B cell (primary cell): ENCODE data around the gene MLLT3. TPM values are rescaled to one million over a fixed set of nuclear protein-coding genes. Genes with fewer than 3 reads are reported as not detected.

Experiments used
- ATAC-seq: fragments of 200-7000 bp; cut with Tn5 transposase; one replicate; pipeline ENCODE4 v1.10.0; 2021; ENCODE audit warnings: low read depth, mild to moderate bottlenecking, moderate number of reproducible peaks, moderate library complexity
- CTCF ChIA-PET: fragments of 350-600 bp; sonication (Branson Sonifier 250); formaldehyde crosslinking; loops from one replicate; lab custom pipeline; 2021; ENCODE audit warnings: antibody characterized with exemption, inconsistent platforms; lab: Charles Lee
- POLR2A ChIA-PET: fragments of 350-600 bp; sonication (Branson Sonifier 250); formaldehyde crosslinking; loops from one replicate; lab custom pipeline; 2021; ENCODE audit warnings: antibody characterized with exemption; lab: Charles Lee
- DNase-seq: peaks from one replicate; pipeline ENCODE4 v3.0.0; 2013
- H2AFZ ChIP-seq: 2 replicates; pipeline ENCODE4 v1.6.1; 2012; ENCODE audit warnings: mild to moderate bottlenecking, low read depth, low read length; ENCODE audit not compliant: insufficient read depth, poor library complexity, severe bottlenecking
- H3K27ac ChIP-seq, 2 donors: 1 replicate in 1 of 2; 2 replicates in 1 of 2; pipeline ENCODE4 v1.5.1; 2012 to 2013; ENCODE audit warnings: low read length in 2 of 2, mild to moderate bottlenecking in 2 of 2, moderate library complexity in 1 of 2
- H3K27me3 ChIP-seq, 4 experiments: fragments of 200-600 bp in 1 of 4; sonication (generic) in 1 of 4; replicated peaks in 1 of 4; 1 replicate in 2 of 4; 2 replicates in 2 of 4; pipeline versions ENCODE4 v1.6.1 to v1.7.0; 2013 to 2016; ENCODE audit warnings: low read length in 3 of 4, mild to moderate bottlenecking in 2 of 4, mixed read lengths in 1 of 4, moderate library complexity in 1 of 4; ENCODE audit not compliant: insufficient read depth in 4 of 4, control insufficient read depth in 3 of 4; ENCODE audit errors: control extremely low read depth in 1 of 4
- H3K36me3 ChIP-seq, 2 experiments: replicated peaks in 1 of 2; 1 replicate in 1 of 2; 2 replicates in 1 of 2; pipeline versions ENCODE4 v1.6.1 to v1.7.1; 2013; ENCODE audit warnings: low read length in 1 of 2; ENCODE audit not compliant: insufficient read depth in 2 of 2, control insufficient read depth in 1 of 2; ENCODE audit errors: control extremely low read depth in 1 of 2, extremely low read depth in 1 of 2
- H3K4me1 ChIP-seq, 2 donors: fragments of 200-600 bp in 1 of 2; sonication (generic) in 1 of 2; 1 replicate in 1 of 2; 2 replicates in 1 of 2; pipeline versions ENCODE4 v1.5.1 to v1.6.1; 2013 to 2017; ENCODE audit warnings: low read length in 2 of 2; ENCODE audit not compliant: control insufficient read depth in 2 of 2, insufficient read depth in 2 of 2
- H3K4me2 ChIP-seq: replicated peaks from 2 replicates; pipeline ENCODE3; 2012; ENCODE audit warnings: mild to moderate bottlenecking, low read depth, low read length; ENCODE audit not compliant: poor library complexity, severe bottlenecking
- H3K4me3 ChIP-seq, 5 experiments: fragments of 200-600 bp in 1 of 5; sonication (generic) in 1 of 5; 1 replicate in 3 of 5; 2 replicates in 2 of 5; pipeline versions ENCODE4 v1.5.1 to v1.7.0; 2011 to 2016; ENCODE audit warnings: low read length in 4 of 5, mild to moderate bottlenecking in 4 of 5, low read depth in 2 of 5, control low read depth in 1 of 5, moderate library complexity in 1 of 5; ENCODE audit not compliant: insufficient read depth in 1 of 5; ENCODE audit errors: control extremely low read depth in 1 of 5, extremely low read depth in 1 of 5
- H3K79me2 ChIP-seq: fragments of 200-600 bp; sonication (generic); one replicate; pipeline ENCODE4 v1.6.0; 2016; ENCODE audit warnings: low read length; ENCODE audit not compliant: control insufficient read depth, insufficient read depth
- H3K9ac ChIP-seq: fragments of 200-600 bp; sonication (generic); 2 replicates; pipeline ENCODE4 v1.6.1; 2017; ENCODE audit warnings: mild to moderate bottlenecking, low read length, moderate library complexity
- H3K9me3 ChIP-seq, 3 donors: one replicate each; pipeline versions ENCODE4 v1.6.1 to v1.7.1; 2013; ENCODE audit warnings: low read length in 2 of 3; ENCODE audit not compliant: control insufficient read depth in 2 of 3, insufficient read depth in 1 of 3; ENCODE audit errors: control extremely low read depth in 1 of 3
- H4K20me1 ChIP-seq: 2 replicates; pipeline ENCODE4 v1.6.0; 2012; ENCODE audit warnings: mild to moderate bottlenecking, low read length; ENCODE audit not compliant: insufficient read depth, control insufficient read depth, poor library complexity, severe bottlenecking
- H3K27ac Mint-ChIP-seq: one replicate; pipeline ENCODE4 v1.8.0; 2021; ENCODE audit warnings: mixed read lengths
- H3K27me3 Mint-ChIP-seq: one replicate; pipeline ENCODE4 v1.8.0; 2021; ENCODE audit warnings: mixed read lengths
- H3K4me1 Mint-ChIP-seq: one replicate; pipeline ENCODE4 v1.8.0; 2021; ENCODE audit warnings: mixed read lengths
- H3K4me3 Mint-ChIP-seq: one replicate; pipeline ENCODE4 v1.8.0; 2021; ENCODE audit warnings: mixed read lengths
- H3K9me3 Mint-ChIP-seq: one replicate; pipeline ENCODE4 v1.8.0; 2022; ENCODE audit warnings: mixed read lengths; ENCODE audit not compliant: insufficient read depth
- CTCF ChIP-seq: fragments of 200-600 bp; IDR thresholded peaks from one replicate; pipeline ENCODE4 v1.8.0; 2022; ENCODE audit warnings: antibody characterized with exemption, mild to moderate bottlenecking
- EZH2 ChIP-seq: IDR thresholded peaks from 2 replicates; pipeline ENCODE4 v1.6.1; 2012; ENCODE audit warnings: borderline replicate concordance, low read depth, mild to moderate bottlenecking, moderate library complexity, low read length; ENCODE audit not compliant: insufficient read depth, poor library complexity, severe bottlenecking
- WGBS: methylation state at CpG from one replicate; pipeline ENCODE4 v1.1.5; 2013; ENCODE audit warnings: missing lambda C conversion rate; ENCODE audit not compliant: insufficient coverage; 5-methylcytosine and 5-hydroxymethylcytosine counted together
- intact Hi-C: fragments of 100-400 bp; cut with micrococcal nuclease; formaldehyde crosslinking; loops from one replicate; pipeline ENCODE4 v1.10.0; 2022
- polyA plus RNA-seq: library from polyadenylated mRNA; depleted of rRNA; stranded (reverse); fragments of >200 nt; gene quantifications from 2 replicates; pipeline ENCODE4 v1.2.3, GENCODE V29; 2012
- total RNA-seq, 2 donors: library from RNA; stranded (reverse); fragments of 120-200 nt in 1 of 2; gene quantifications; 1 replicate in 1 of 2; 2 replicates in 1 of 2; pipeline versions ENCODE4 v1.2.3 to v1.2.4, GENCODE V29; 2013 to 2022

The MLLT3 gene
- total and polyA plus RNA-seq, 2 donors (not counting 1 experiment from before 2014, with no cell fraction given) = 3.4 to 3.6 TPM

- Histone ChIP-seq H4K20me1 (no peaks in the 10 kb centered on the region), H3K9me3 (no peaks in the 10 kb centered on the region), H3K4me2 (no peak overlapping the region), H3K4me3 (no peak overlapping the region), H3K79me2 (no peaks in the 10 kb centered on the region), H2AFZ (no peak overlapping the region), H3K36me3 (no peaks in the 10 kb centered on the region), H3K27ac (no peak overlapping the region), H3K9ac (no peak overlapping the region), H3K27me3 (no peaks in the 10 kb centered on the region), H3K4me1 (peaks cover 0 to under 1% of the 10 kb centered on the region in 2 donors)
- 73% methylated on average over 2 of the region's 3 CpGs for WGBS
- no peaks in the 10 kb centered on the region for H3K27me3 Mint-ChIP-seq
- intact Hi-C loops = no loop called here
- no peak overlapping the region for H3K4me3 Mint-ChIP-seq
- ATAC-seq (no peak), DNase-seq (no peak)
- ChIA-PET CTCF (no interaction called here), POLR2A (no interaction called here)
- no peaks in the 10 kb centered on the region for H3K4me1 Mint-ChIP-seq
- no peak overlapping the region for H3K27ac Mint-ChIP-seq
- TF ChIP-seq EZH2 (no peak), CTCF (no peak)
- no peaks in the 10 kb centered on the region for H3K9me3 Mint-ChIP-seq
Measured at GRCh38 chr9:20367855-20368254, 254.4 kb downstream of the MLLT3 start.

GRCh38 chr9:20364959-20365358 is 257.3 kb downstream of the MLLT3 start:
- Histone ChIP-seq H3K27ac (no peak overlapping the region), H3K4me3 (no peak overlapping the region), H3K9me3 (no peaks in the 10 kb centered on the region), H3K9ac (no peak overlapping the region), H3K36me3 (no peaks in the 10 kb centered on the region), H3K27me3 (no peaks in the 10 kb centered on the region), H2AFZ (no peak overlapping the region), H3K4me2 (no peak overlapping the region), H3K4me1 (no peaks in the 10 kb centered on the region), H4K20me1 (no peaks in the 10 kb centered on the region), H3K79me2 (no peaks in the 10 kb centered on the region)
- Mint-ChIP-seq H3K4me3 (no peak overlapping the region), H3K9me3 (no peaks in the 10 kb centered on the region), H3K27ac (no peak overlapping the region), H3K4me1 (no peaks in the 10 kb centered on the region), H3K27me3 (no peaks in the 10 kb centered on the region)
- TF ChIP-seq EZH2 = no peak
- TF ChIP-seq CTCF = no peak
- ChIA-PET CTCF (interaction anchor here (1.2 kb wide), 1 partner anchor 576 kb away, joined by 3 read pairs; no protein-coding TSS in a partner anchor), POLR2A (no interaction called here)
- intact Hi-C loops = no loop called here
- DNase-seq = no peak
- ATAC-seq = no peak
- WGBS = no CpG with 5 or more reads among the region's 3 CpGs
